K562 (cell line): ENCODE data around the gene SLC5A3. TPM values are rescaled to one million over a fixed set of nuclear protein-coding genes. Genes with fewer than 3 reads are reported as not detected.

Experiments used
- ATAC-seq: fragments of 200-7000 bp; cut with Tn5 transposase; 3 replicates; pipeline ENCODE4 v1.9.1; 2020; ENCODE audit warnings: moderate library complexity
- BruUV-seq: library from RNA; stranded (reverse); fragments of 400-500 nt; replicated peaks from 2 replicates; lab custom pipeline; 2021; lab: Mats Ljungman, UMichigan
- CTCF ChIA-PET: fragments of 300-600 bp; formaldehyde crosslinking; extraction: SDS; loops from one replicate; lab custom pipeline; 2021; ENCODE audit warnings: low intra/inter-chr PET ratio; lab: Yijun Ruan, JAX
- POLR2A ChIA-PET: fragments of 300-600, 350-650 bp; sonication (Branson Sonifier 250); formaldehyde crosslinking; extraction: SDS; loops from one replicate; lab custom pipeline; 2021; ENCODE audit warnings: antibody characterized with exemption, inconsistent platforms; lab: Yijun Ruan, JAX
- DNase-seq, 4 experiments: peaks; one replicate each; pipeline versions ENCODE4 v3.0.0 to v3.0.0-alpha.2; 2011 to 2018; ENCODE audit warnings: low spot score in 3 of 4, mixed read lengths in 3 of 4; ENCODE audit errors: extremely low read depth in 1 of 4
- FAIRE-seq: peaks from 2 replicates; lab custom pipeline; 2011; peaks lifted over from hg19 to GRCh38; lab: Jason Lieb, UNC
- H2AFZ ChIP-seq: 2 replicates; pipeline ENCODE4 v1.6.0; 2011; ENCODE audit warnings: low read depth, low read length, control low read depth, inconsistent platforms
- H3K27ac ChIP-seq: fragments of 200-600 bp; 3 replicates; pipeline ENCODE4 v1.8.0; 2011; ENCODE audit warnings: low read depth, mild to moderate bottlenecking, control low read depth, inconsistent platforms, low read length, moderate library complexity, mixed read lengths; ENCODE audit errors: extremely low read depth
- H3K27me3 ChIP-seq, 2 experiments: fragments of 300-600 bp in 1 of 2; 2 replicates in 1 of 2; 3 replicates in 1 of 2; pipeline versions ENCODE4 v1.6.0 to v1.8.0; 2011; ENCODE audit warnings: inconsistent platforms in 2 of 2, low read length in 2 of 2, mild to moderate bottlenecking in 1 of 2, mixed read lengths in 1 of 2, moderate library complexity in 1 of 2; ENCODE audit not compliant: control insufficient read depth in 2 of 2, insufficient read depth in 2 of 2
- H3K36me3 ChIP-seq: fragments of 300-600 bp; 3 replicates; pipeline ENCODE4 v1.8.0; 2011; ENCODE audit warnings: mild to moderate bottlenecking, low read length, inconsistent platforms; ENCODE audit not compliant: control insufficient read depth, insufficient read depth
- H3K4me1 ChIP-seq, 2 experiments: fragments of 200-600 bp in 1 of 2; replicated peaks in 1 of 2; 2 replicates in 1 of 2; 3 replicates in 1 of 2; pipeline versions ENCODE4 v1.5.1 to v1.8.0; 2011; ENCODE audit warnings: inconsistent platforms in 2 of 2, low read length in 2 of 2, mild to moderate bottlenecking in 1 of 2, mixed read lengths in 1 of 2, moderate library complexity in 1 of 2; ENCODE audit not compliant: control insufficient read depth in 2 of 2, insufficient read depth in 2 of 2
- H3K4me2 ChIP-seq: 2 replicates; pipeline ENCODE4 v1.6.1; 2011; ENCODE audit warnings: low read length, control low read depth, inconsistent platforms, mixed read lengths; ENCODE audit not compliant: insufficient read depth
- H3K4me3 ChIP-seq: fragments of 200-600 bp; sonication (generic), shearing (Covaris generic); 2 replicates; pipeline ENCODE4 v1.5.1; 2016; ENCODE audit warnings: control low read depth, inconsistent platforms
- H3K79me2 ChIP-seq: fragments of 200-600 bp; 3 replicates; pipeline ENCODE4 v1.8.0; 2011; ENCODE audit warnings: low read length, inconsistent platforms; ENCODE audit not compliant: control insufficient read depth, insufficient read depth
- H3K9ac ChIP-seq, 2 experiments: 2 replicates each; pipeline versions ENCODE4 v1.6.0 to v1.6.1; 2011; ENCODE audit warnings: low read depth in 2 of 2, low read length in 2 of 2, control low read depth in 1 of 2, inconsistent platforms in 1 of 2, mild to moderate bottlenecking in 1 of 2, mixed read lengths in 1 of 2; ENCODE audit not compliant: insufficient read depth in 1 of 2
- H3K9me1 ChIP-seq: one replicate; pipeline ENCODE4 v1.6.0; 2011; ENCODE audit warnings: inconsistent platforms, mild to moderate bottlenecking, low read length, moderate library complexity; ENCODE audit not compliant: control insufficient read depth, insufficient read depth
- H3K9me3 ChIP-seq: replicated peaks from 2 replicates; pipeline ENCODE4 v1.5.1; 2011; ENCODE audit warnings: low read depth, low read length, inconsistent platforms; ENCODE audit not compliant: control insufficient read depth, insufficient read depth
- H4K20me1 ChIP-seq: replicated peaks from 2 replicates; pipeline ENCODE4 v1.6.1; 2011; ENCODE audit warnings: low read length, inconsistent platforms, mixed read lengths; ENCODE audit not compliant: control insufficient read depth, insufficient read depth
- BRD9 ChIP-seq: fragments of 450-650 bp; IDR thresholded peaks from 2 replicates; pipeline ENCODE4 v1.6.1; 2018; ENCODE audit warnings: low read depth; ENCODE audit not compliant: partially characterized antibody
- EHMT2 ChIP-seq: fragments of 450-650 bp; IDR thresholded peaks from 2 replicates; pipeline ENCODE4 v1.6.1; 2018; ENCODE audit warnings: antibody characterized with exemption
- ETS2 ChIP-seq: IDR thresholded peaks from 2 replicates; pipeline ENCODE4 v1.6.1; 2016; ENCODE audit warnings: borderline replicate concordance, missing genetic modification characterization, mild to moderate bottlenecking, moderate library complexity, missing compliant biosample characterization; ENCODE audit not compliant: poor library complexity, severe bottlenecking
- HSF4 ChIP-seq: fragments of 250-450 bp; sonication (Bioruptor Pico); IDR thresholded peaks from 2 replicates; pipeline ENCODE4 v2.1.2; 2022; ENCODE audit warnings: mild to moderate bottlenecking, moderate library complexity, borderline replicate concordance
- MLX ChIP-seq, 2 experiments: fragments of 450-650 bp in 1 of 2; sonication (generic) in 1 of 2; formaldehyde crosslinking; conservative IDR thresholded peaks; 2 replicates each; pipeline versions ENCODE4 v1.4.0 to v1.8.1; 2020 to 2022; ENCODE audit warnings: mild to moderate bottlenecking in 1 of 2, missing genetic modification reagents in 1 of 2
- NCOA2 ChIP-seq, 2 experiments: fragments of 450-650 bp; IDR thresholded peaks; 2 replicates each; pipeline ENCODE4 v1.6.1; 2018; ENCODE audit warnings: mild to moderate bottlenecking in 2 of 2, moderate library complexity in 1 of 2; ENCODE audit not compliant: partially characterized antibody in 2 of 2
- POLR2G ChIP-seq: fragments of 200-400 bp; formaldehyde crosslinking; IDR thresholded peaks from 2 replicates; pipeline ENCODE4 v1.6.1; 2017; ENCODE audit warnings: low read depth, mild to moderate bottlenecking, antibody characterized with exemption, low read length, moderate library complexity
- in situ Hi-C: fragments of 300-500 bp; cut with MboI; formaldehyde crosslinking; loops from 4 replicates; pipeline ENCODE4 v1.15.0; 2018; ENCODE audit warnings: inconsistent platforms, mixed read lengths
- intact Hi-C: fragments of 100-400 bp; cut with micrococcal nuclease; formaldehyde crosslinking; loops from 2 replicates; pipeline ENCODE4 v1.14.2; 2022
- polyA plus RNA-seq, 8 experiments: library from polyadenylated mRNA; depleted of rRNA in 4 of 8; stranded (reverse) in 5 of 8; unstranded in 3 of 8; fragments of >200 nt; fragmentation: Nextera tagmentation in 2 of 8; fragmentation: Illumina TruSeq in 1 of 8; extraction: Ambion mirVana in 2 of 8; extraction: Trizol in 1 of 8; gene quantifications; 2 replicates each; pipeline versions ENCODE4 v1.2.1 to v1.2.3, GENCODE V29; 2011 to 2014; ENCODE audit warnings: inconsistent platforms in 1 of 8, missing spikeins in 1 of 8
- total RNA-seq, 7 experiments: library from RNA; depleted of rRNA in 6 of 7; stranded (reverse); fragments of >200 nt in 6 of 7; fragmentation: Illumina TruSeq in 2 of 7; extraction: Trizol in 2 of 7; gene quantifications; 2 replicates each; pipeline versions ENCODE4 v1.2.1 to v1.2.3, GENCODE V29; 2011 to 2021; ENCODE audit warnings: low replicate concordance in 1 of 7
- TF ChIP-seq, protein P1 (sequence below), 2 experiments: fragments of 250-450 bp in 1 of 2; fragments of 450-650 bp in 1 of 2; sonication (Bioruptor Pico) in 1 of 2; IDR thresholded peaks; 2 replicates each; pipeline versions ENCODE4 v1.6.1 to v1.8.0; 2016 to 2021; ENCODE audit warnings: mild to moderate bottlenecking in 2 of 2, moderate library complexity in 2 of 2, missing compliant biosample characterization in 1 of 2, missing genetic modification characterization in 1 of 2

SLC5A3 gene
- total and polyA plus RNA-seq, 9 of the 15 experiments (the other 6 are each of a cell fraction or from before 2014, with no cell fraction given) = 2.9 to 20.6 (median 9.0) TPM

DNA sequence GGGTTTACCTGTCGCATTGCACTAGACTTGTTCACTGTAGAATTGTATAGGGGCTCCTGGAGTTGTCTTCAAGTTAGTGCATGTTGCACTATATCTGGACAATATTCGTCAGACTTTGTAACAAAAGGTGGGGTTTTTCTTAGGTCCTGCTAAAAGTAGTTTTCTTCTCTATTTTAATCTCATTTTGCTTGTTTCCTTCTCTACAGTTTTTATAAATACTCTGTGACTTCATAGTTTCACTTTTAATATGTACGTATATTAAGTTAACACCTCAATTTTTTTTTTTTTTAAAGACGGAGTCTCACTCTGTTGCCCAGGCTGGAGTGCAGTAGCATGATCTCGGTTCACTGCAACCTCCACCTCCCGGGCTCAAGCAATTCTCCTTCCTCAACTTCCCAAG lies 26.5 kb upstream of the SLC5A3 start (continued):
- TF ChIP-seq MLX (CRISPR knock-in tag; conservative IDR thresholded peaks at IDR 0.05) (no peak), HSF4 (CRISPR knock-in tag) (no peak), BRD9 (no peak), ETS2 (tag) (no peak), EHMT2 (no peak), NCOA2 (IDR thresholded peaks at IDR 0.05; ENCODE audit: partially characterized antibody in 2 of 2) (no peak)
- TF ChIP-seq, protein P1, sequence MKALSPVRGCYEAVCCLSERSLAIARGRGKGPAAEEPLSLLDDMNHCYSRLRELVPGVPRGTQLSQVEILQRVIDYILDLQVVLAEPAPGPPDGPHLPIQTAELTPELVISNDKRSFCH (CRISPR knock-in tag; IDR thresholded peaks at IDR 0.05) = no peak
- TF ChIP-seq, protein P1 (tag; IDR thresholded peaks at IDR 0.05) = no peak
- TF ChIP-seq, all 486 proteins: peak for 0

DNA sequence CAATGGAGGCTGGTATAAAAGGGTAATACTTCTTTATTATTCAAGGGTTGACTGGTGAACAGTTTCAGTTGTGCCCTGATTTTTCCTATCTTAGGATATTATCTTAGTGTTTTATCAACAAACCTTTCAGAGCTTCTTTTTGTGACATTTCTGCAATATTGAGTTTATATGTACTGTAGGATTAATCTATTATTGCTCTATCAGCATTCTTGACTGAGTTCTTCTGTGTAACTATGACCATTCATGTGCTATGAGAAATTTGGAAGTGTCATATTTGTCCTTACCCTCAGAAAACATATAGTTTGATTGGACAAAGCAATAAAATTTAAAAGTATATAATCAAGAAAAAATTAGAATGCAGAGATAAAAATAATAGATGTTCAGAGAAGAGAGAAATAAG lies 25.5 kb upstream of the SLC5A3 start:
- Histone ChIP-seq H3K4me1 (no peaks in the 10 kb centered on the region; a peak in 1 of 5 replicates), H3K4me2 (no peak overlapping the region), H3K36me3 (no peaks in the 10 kb centered on the region), H3K79me2 (no peaks in the 10 kb centered on the region), H3K9ac (no peak overlapping the region), H3K9me1 (no peaks in the 10 kb centered on the region), H3K9me3 (no peaks in the 10 kb centered on the region), H3K27me3 (peaks cover 2 to 12% of the 10 kb centered on the region in 2 experiments; a peak in 2 of 5 replicates), H4K20me1 (no peaks in the 10 kb centered on the region), H3K27ac (no peak overlapping the region), H3K4me3 (no peak overlapping the region), H2AFZ (no peak overlapping the region)
- BruUV-seq = no TSS peak
- in situ Hi-C loops = no loop called here
- no peak for ATAC-seq
- ChIA-PET CTCF (interaction anchor here (0.6 kb wide), 1 partner anchor 140 kb away, joined by 7 read pairs; no protein-coding TSS in a partner anchor), POLR2A (no interaction called here)
- FAIRE-seq = no peak
- DNase-seq = no peak
- intact Hi-C loops = no loop called here
- no peak for TF ChIP-seq POLR2G
